HepG2 (cell line): ENCODE data around the gene CASP1. TPM values are rescaled to one million over a fixed set of nuclear protein-coding genes. Genes with fewer than 3 reads are reported as not detected.

Experiments
- ATAC-seq: fragments of 200-7000 bp; cut with Tn5 transposase; 3 replicates; pipeline ENCODE4 v1.9.1; 2020; ENCODE audit warnings: mild to moderate bottlenecking, moderate library complexity
- BruUV-seq: library from RNA; stranded (reverse); fragments of 400-500 nt; replicated peaks from 2 replicates; lab custom pipeline; 2021; lab: Mats Ljungman, UMichigan
- CTCF ChIA-PET: fragments of 300-600 bp; formaldehyde crosslinking; extraction: SDS; loops from one replicate; lab custom pipeline; 2021; ENCODE audit warnings: low total read pairs, inconsistent platforms, low intra/inter-chr PET ratio; lab: Yijun Ruan, JAX
- POLR2A ChIA-PET: fragments of 350-600 bp; sonication (Branson Sonifier 250); formaldehyde crosslinking; loops from one replicate; lab custom pipeline; 2020; ENCODE audit warnings: antibody characterized with exemption, inconsistent platforms; lab: Yijun Ruan, JAX
- DNase-seq: peaks from one replicate; pipeline ENCODE4 v3.0.0-alpha.2; 2015; ENCODE audit warnings: low spot score
- FAIRE-seq: peaks from 3 replicates; lab custom pipeline; 2011; peaks lifted over from hg19 to GRCh38; lab: Jason Lieb, UNC
- H2AFZ ChIP-seq: one replicate; pipeline ENCODE4 v1.6.1; 2011; ENCODE audit warnings: low read length, inconsistent platforms
- H3K27ac ChIP-seq: fragments of 300-600 bp; 3 replicates; pipeline ENCODE4 v1.8.0; 2011; ENCODE audit warnings: mixed run types, mild to moderate bottlenecking, mixed read lengths, low read length, inconsistent platforms; ENCODE audit not compliant: insufficient read depth; ENCODE audit errors: extremely low read length
- H3K27me3 ChIP-seq, 2 experiments: fragments of 200-600 bp in 1 of 2; 2 replicates in 1 of 2; 3 replicates in 1 of 2; pipeline versions ENCODE4 v1.6.0 to v1.8.0; 2011; ENCODE audit warnings: low read length in 2 of 2, mild to moderate bottlenecking in 2 of 2, moderate library complexity in 2 of 2, inconsistent platforms in 1 of 2; ENCODE audit not compliant: insufficient read depth in 2 of 2, control insufficient read depth in 1 of 2
- H3K36me3 ChIP-seq, 2 experiments: fragments of 200-600 bp in 1 of 2; replicated peaks in 1 of 2; 2 replicates in 1 of 2; 3 replicates in 1 of 2; pipeline versions ENCODE4 v1.5.1 to v1.8.0; 2011; ENCODE audit warnings: low read length in 2 of 2, inconsistent platforms in 1 of 2; ENCODE audit not compliant: insufficient read depth in 2 of 2, control insufficient read depth in 1 of 2
- H3K4me1 ChIP-seq: 2 replicates; pipeline ENCODE4 v1.5.1; 2012; ENCODE audit warnings: low read length, inconsistent platforms; ENCODE audit not compliant: insufficient read depth
- H3K4me2 ChIP-seq: 2 replicates; pipeline ENCODE4 v1.6.0; 2011; ENCODE audit warnings: low read depth, low read length, inconsistent platforms
- H3K4me3 ChIP-seq, 3 experiments: fragments of 200-600 bp in 1 of 3; sonication (generic), shearing (Covaris generic) in 1 of 3; replicated peaks in 1 of 3; 2 replicates each; pipeline ENCODE4 v1.5.1; 2011 to 2016; ENCODE audit warnings: low read length in 3 of 3, inconsistent platforms in 2 of 3, low read depth in 2 of 3, mild to moderate bottlenecking in 2 of 3, control low read depth in 1 of 3, mixed read lengths in 1 of 3; ENCODE audit not compliant: insufficient read depth in 1 of 3
- H3K79me2 ChIP-seq: one replicate; pipeline ENCODE4 v1.6.1; 2011; ENCODE audit warnings: low read length, inconsistent platforms; ENCODE audit not compliant: insufficient read depth
- H3K9ac ChIP-seq: 2 replicates; pipeline ENCODE4 v1.6.0; 2011; ENCODE audit warnings: mild to moderate bottlenecking, low read depth, low read length, inconsistent platforms; ENCODE audit not compliant: insufficient read depth
- H3K9me3 ChIP-seq: 2 replicates; pipeline ENCODE4 v1.5.1; 2012; ENCODE audit warnings: mild to moderate bottlenecking, low read length
- H4K20me1 ChIP-seq: 2 replicates; pipeline ENCODE4 v1.6.0; 2011; ENCODE audit warnings: inconsistent platforms, mild to moderate bottlenecking, low read length, moderate library complexity; ENCODE audit not compliant: insufficient read depth
- ARNTL ChIP-seq: sonication (generic); formaldehyde crosslinking; IDR thresholded peaks from 2 replicates; pipeline ENCODE4 v1.4.0; 2020; ENCODE audit warnings: mild to moderate bottlenecking, missing genetic modification reagents
- ATF5 ChIP-seq: sonication (generic); formaldehyde crosslinking; IDR thresholded peaks from 2 replicates; pipeline ENCODE4 v1.4.0; 2020; ENCODE audit warnings: mild to moderate bottlenecking, low read depth, missing genetic modification reagents
- FOSL1 ChIP-seq: sonication (generic); formaldehyde crosslinking; IDR thresholded peaks from 2 replicates; pipeline ENCODE4 v1.9.0; 2021; ENCODE audit warnings: missing genetic modification reagents, borderline replicate concordance
- FOXK2 ChIP-seq: fragments of 450-650 bp; IDR thresholded peaks from 2 replicates; pipeline ENCODE4 v1.6.1; 2016
- KDM2A ChIP-seq: sonication (generic); formaldehyde crosslinking; IDR thresholded peaks from 2 replicates; pipeline ENCODE4 v1.4.0; 2020; ENCODE audit warnings: low read depth, missing genetic modification reagents, borderline replicate concordance
- KLF15 ChIP-seq: sonication (generic); formaldehyde crosslinking; IDR thresholded peaks from 2 replicates; pipeline ENCODE4 v1.8.1; 2023; ENCODE audit warnings: borderline replicate concordance, mild to moderate bottlenecking, inconsistent platforms, missing genetic modification reagents, mixed read lengths
- NFE2 ChIP-seq: sonication (generic); formaldehyde crosslinking; IDR thresholded peaks from 2 replicates; pipeline ENCODE4 v1.4.0; 2020; ENCODE audit warnings: missing genetic modification reagents
- NFIC ChIP-seq: IDR thresholded peaks from 2 replicates; pipeline ENCODE4 v1.6.1; 2012; ENCODE audit warnings: mild to moderate bottlenecking, low read length, inconsistent platforms
- NR0B2 ChIP-seq: sonication (generic); formaldehyde crosslinking; IDR thresholded peaks from 2 replicates; pipeline ENCODE4 v1.4.0; 2020; ENCODE audit warnings: mild to moderate bottlenecking, missing genetic modification reagents
- PAWR ChIP-seq: sonication (generic); formaldehyde crosslinking; IDR thresholded peaks from 2 replicates; pipeline ENCODE4 v1.4.0; 2020; ENCODE audit warnings: missing genetic modification reagents, mild to moderate bottlenecking, borderline replicate concordance
- SIN3A ChIP-seq: IDR thresholded peaks from 2 replicates; pipeline ENCODE4 v1.6.1; 2011; ENCODE audit warnings: low read depth, mild to moderate bottlenecking, control low read depth, low read length, borderline replicate concordance
- SMARCE1 ChIP-seq: fragments of 450-650 bp; IDR thresholded peaks from 2 replicates; pipeline ENCODE4 v1.6.1; 2017; ENCODE audit warnings: borderline replicate concordance
- ZFP82 ChIP-seq: sonication (generic); formaldehyde crosslinking; IDR thresholded peaks from 2 replicates; pipeline ENCODE4 v1.5.1; 2020; ENCODE audit warnings: mild to moderate bottlenecking, missing genetic modification reagents, borderline replicate concordance
- ZNF207 ChIP-seq: fragments of 450-650 bp; IDR thresholded peaks from 2 replicates; pipeline ENCODE4 v1.6.1; 2016; ENCODE audit warnings: antibody characterized with exemption, borderline replicate concordance
- ZNF441 ChIP-seq: sonication (generic); formaldehyde crosslinking; IDR thresholded peaks from 2 replicates; pipeline ENCODE4 v1.7.0; 2021; ENCODE audit warnings: missing genetic modification reagents, borderline replicate concordance
- ZNF503 ChIP-seq: sonication (generic); formaldehyde crosslinking; IDR thresholded peaks from 2 replicates; pipeline ENCODE4 v1.4.0; 2020; ENCODE audit warnings: missing genetic modification reagents
- ZNF772 ChIP-seq: sonication (generic); formaldehyde crosslinking; IDR thresholded peaks from 2 replicates; pipeline ENCODE4 v1.5.0; 2020; ENCODE audit warnings: mild to moderate bottlenecking, missing genetic modification reagents
- WGBS: methylation state at CpG from one replicate; pipeline ENCODE4 v1.1.6; 2017; ENCODE audit warnings: low lambda C conversion rate; 5-methylcytosine and 5-hydroxymethylcytosine counted together
- in situ Hi-C: cut with HindIII; loops from 2 replicates; pipeline ENCODE4 v1.10.0; 2017; ENCODE audit warnings: low pct_unique_long_range_greater_than_20kb; ENCODE audit not compliant: extremely low pct_ligation_motif_present
- intact Hi-C: fragments of 100-400 bp; cut with micrococcal nuclease; formaldehyde crosslinking; loops from one replicate; pipeline ENCODE4 v1.10.0; 2022; ENCODE audit not compliant: unreplicated experiment
- polyA plus RNA-seq, 8 experiments: library from polyadenylated mRNA; depleted of rRNA in 3 of 8; stranded (reverse) in 7 of 8; unstranded in 1 of 8; fragments of >200 nt; fragmentation: Illumina TruSeq in 4 of 8; extraction: Trizol in 4 of 8; gene quantifications; 2 replicates each; pipeline versions ENCODE4 v1.2.1 to v1.2.3, GENCODE V29; 2011 to 2016; ENCODE audit warnings: low read depth in 4 of 8, missing spikeins in 1 of 8, mixed read lengths in 1 of 8; ENCODE audit not compliant: insufficient read depth in 1 of 8
- total RNA-seq, 5 experiments: library from RNA; depleted of rRNA; stranded (reverse); fragments of >200 nt; fragmentation: Illumina TruSeq; extraction: Trizol; gene quantifications; 2 replicates each; pipeline ENCODE4 v1.2.3, GENCODE V29; 2016; ENCODE audit warnings: low read depth in 1 of 5

CASP1 gene
- total and polyA plus RNA-seq, 2 of the 13 experiments (the other 11 are each of a cell fraction or from before 2014, with no cell fraction given) = 0.34 to 5.2 TPM

- no peaks in the 10 kb centered on the region for H3K79me2 ChIP-seq
- no peak overlapping the region for H3K27ac ChIP-seq
- H3K4me1 ChIP-seq = peaks cover 22% of the 10 kb centered on the region
- 49% methylated on average over 2 of the region's 3 CpGs for WGBS
- H3K4me2 ChIP-seq = no peak overlapping the region
- CTCF ChIA-PET = no interaction called here
- no peaks in the 10 kb centered on the region for H3K27me3 ChIP-seq
- H4K20me1 ChIP-seq = no peaks in the 10 kb centered on the region
- no peak overlapping the region for H3K4me3 ChIP-seq
- no peak for FAIRE-seq
- intact Hi-C loops = loop anchor here (2.0 kb wide), 2 partner anchors 37 to 45 kb away; partner anchors contain the start of gene CASP4
- no peaks in the 10 kb centered on the region for H3K9me3 ChIP-seq
- no peak for TF ChIP-seq KDM2A
- TF ChIP-seq ZNF772 = no peak
- TF ChIP-seq ATF5 = no peak
- TF ChIP-seq SIN3A = no peak
- no peak for TF ChIP-seq FOXK2
- no peak for TF ChIP-seq ZNF503 (CRISPR knock-in tag)
- no peak for TF ChIP-seq NFIC
- no peak for TF ChIP-seq NFE2
- no peak for TF ChIP-seq SMARCE1
- no peak for TF ChIP-seq PAWR (CRISPR knock-in tag)
- no peak for TF ChIP-seq ZNF207
- TF ChIP-seq ZFP82 (CRISPR knock-in tag) = no peak
- TF ChIP-seq NR0B2 = no peak
- TF ChIP-seq FOSL1 (CRISPR knock-in tag) = no peak
- TF ChIP-seq KLF15 (CRISPR knock-in tag) = no peak
- no peak for TF ChIP-seq ARNTL (CRISPR knock-in tag)
- no peak for TF ChIP-seq ZNF441 (CRISPR knock-in tag)
- no peak overlapping the region for H2AFZ ChIP-seq
- in situ Hi-C loops = no loop called here
- H3K36me3 ChIP-seq = no peaks in the 10 kb centered on the region
- no peak for DNase-seq
- POLR2A ChIA-PET = no interaction called here
- no TSS peak for BruUV-seq
- no peak for ATAC-seq
- no peak overlapping the region for H3K9ac ChIP-seq
These were observed 29.5 kb downstream of the CASP1 start for GRCh38 chr11:105005451-105005845.
